Stimulated activated CD4-positive, alpha-beta T cell treated with anti-CD3 and anti-CD28 coated beads, Interleukin-12 subunit alpha, Interleukin-12 subunit beta, amount 100 ng/mL, for 4 hours (primary cell): ENCODE results near the gene RCOR1.
A peak's percentile ranks its signal among the peaks of the same experiment; 100 is the strongest.
"Not testable (repeated sequence)": the region's sequence is repeated elsewhere in the genome, so short reads cannot be mapped to it uniquely, and the experiment has no call there.

Experiments used
- DNase-seq: peaks from one replicate; pipeline ENCODE4 v3.0.0-alpha.2; 2020

RCOR1 gene

GRCh38 chr14:102591944-102592762, at the start of gene RCOR1:
RCOR1 (plus strand) TSS chr14:102592649; CDS start chr14:102592887, 238 bp downstream.
- DNase-seq, result peak; percentile 98

GRCh38 chr14:102544046-102544746, 48.3 kb upstream of the RCOR1 start:
- DNase-seq, result no peak

- no peak for DNase-seq
Observed at GRCh38 chr14:102544747-102545460, 47.5 kb upstream of the RCOR1 start.

- DNase-seq, result no peak
Observed at GRCh38 chr14:102545461-102546265, 46.8 kb upstream of the RCOR1 start.

GRCh38 chr14:102548616-102549240, 43.7 kb upstream of the RCOR1 start:
- no peak for DNase-seq

GRCh38 chr14:102550927-102551401, 41.5 kb upstream of the RCOR1 start:
- DNase-seq, result not testable (repeated sequence)

- DNase-seq, result peak; percentile 13
Observed at GRCh38 chr14:102551995-102552705, 40.3 kb upstream of the RCOR1 start.

- DNase-seq, result peak; percentile 54
Observed at GRCh38 chr14:102554821-102555819, 37.3 kb upstream of the RCOR1 start.

- no peak for DNase-seq
Observed at GRCh38 chr14:102556098-102556677, 36.3 kb upstream of the RCOR1 start.

GRCh38 chr14:102557434-102558226, 34.8 kb upstream of the RCOR1 start:
- no peak for DNase-seq

- no peak for DNase-seq
Observed at GRCh38 chr14:102558556-102558955, 33.9 kb upstream of the RCOR1 start.

- DNase-seq, result no peak
Observed at GRCh38 chr14:102560458-102561261, 31.8 kb upstream of the RCOR1 start.

GRCh38 chr14:102565331-102565887, 27.0 kb upstream of the RCOR1 start:
- no peak for DNase-seq

GRCh38 chr14:102565959-102566358, 26.5 kb upstream of the RCOR1 start:
- DNase-seq, result no peak

- DNase-seq, result peak; percentile 37
Observed at GRCh38 chr14:102568115-102568614, 24.3 kb upstream of the RCOR1 start.

- DNase-seq, result no peak
Observed at GRCh38 chr14:102570334-102570995, 22.0 kb upstream of the RCOR1 start.

- no peak for DNase-seq
Observed at GRCh38 chr14:102571043-102571442, 21.4 kb upstream of the RCOR1 start.
